Astrocyte (in vitro differentiated cells and primary cell): ENCODE data around the gene RHBDD2. TPM values are rescaled to one million over a fixed set of nuclear protein-coding genes. Genes with fewer than 3 reads are reported as not detected.
"Not testable (repeated sequence)": the region's sequence is repeated elsewhere in the genome, so short reads cannot be mapped to it uniquely, and the experiment has no call there.

Experiments used
- DNase-seq: peaks from one replicate; pipeline ENCODE4 v3.0.0-alpha.2; 2010; ENCODE audit warnings: low read depth
- FAIRE-seq: peaks from 2 replicates; lab custom pipeline; 2011; peaks lifted over from hg19 to GRCh38; lab: Jason Lieb, UNC
- H2AFZ ChIP-seq: 2 replicates; pipeline ENCODE4 v1.6.0; 2012; ENCODE audit warnings: low read depth, low read length, inconsistent platforms
- H3K27ac ChIP-seq: 2 replicates; pipeline ENCODE4 v1.5.1; 2011; ENCODE audit warnings: low read depth, low read length, inconsistent platforms
- H3K27me3 ChIP-seq: 2 replicates; pipeline ENCODE4 v1.6.0; 2011; ENCODE audit warnings: low read length, inconsistent platforms; ENCODE audit not compliant: insufficient read depth
- H3K36me3 ChIP-seq: 2 replicates; pipeline ENCODE4 v1.5.1; 2011; ENCODE audit warnings: low read length, inconsistent platforms; ENCODE audit not compliant: insufficient read depth
- H3K4me1 ChIP-seq: 2 replicates; pipeline ENCODE4 v1.5.1; 2011; ENCODE audit warnings: low read length, inconsistent platforms; ENCODE audit not compliant: insufficient read depth
- H3K4me2 ChIP-seq: 2 replicates; pipeline ENCODE4 v1.6.0; 2012; ENCODE audit warnings: low read length, inconsistent platforms
- H3K4me3 ChIP-seq: 2 replicates; pipeline ENCODE4 v1.5.1; 2011; ENCODE audit warnings: low read depth, mild to moderate bottlenecking, low read length, inconsistent platforms; ENCODE audit not compliant: insufficient read depth
- H3K79me2 ChIP-seq: 2 replicates; pipeline ENCODE4 v1.6.0; 2012; ENCODE audit warnings: mild to moderate bottlenecking, low read length, inconsistent platforms; ENCODE audit not compliant: insufficient read depth
- H3K9ac ChIP-seq: 2 replicates; pipeline ENCODE4 v1.6.0; 2012; ENCODE audit warnings: mild to moderate bottlenecking, low read length, inconsistent platforms
- H3K9me3 ChIP-seq: 2 replicates; pipeline ENCODE4 v1.5.1; 2012; ENCODE audit warnings: low read depth, mild to moderate bottlenecking, low read length, inconsistent platforms; ENCODE audit not compliant: insufficient read depth
- H4K20me1 ChIP-seq: 2 replicates; pipeline ENCODE4 v1.6.0; 2012; ENCODE audit warnings: low read length, inconsistent platforms; ENCODE audit not compliant: insufficient read depth
- H3K27ac Mint-ChIP-seq: one replicate; pipeline ENCODE4 v1.8.0; 2021; ENCODE audit warnings: mild to moderate bottlenecking, mixed read lengths; ENCODE audit not compliant: unreplicated experiment
- H3K27me3 Mint-ChIP-seq: one replicate; pipeline ENCODE4 v1.8.0; 2021; ENCODE audit warnings: low read depth, mixed read lengths; ENCODE audit not compliant: unreplicated experiment
- H3K36me3 Mint-ChIP-seq: one replicate; pipeline ENCODE4 v1.8.0; 2021; ENCODE audit warnings: low read depth, mixed read lengths; ENCODE audit not compliant: unreplicated experiment
- H3K4me1 Mint-ChIP-seq: one replicate; pipeline ENCODE4 v1.8.0; 2021; ENCODE audit warnings: low read depth, mixed read lengths; ENCODE audit not compliant: unreplicated experiment
- H3K4me3 Mint-ChIP-seq: one replicate; pipeline ENCODE4 v1.8.0; 2021; ENCODE audit warnings: mild to moderate bottlenecking, moderate library complexity, mixed read lengths; ENCODE audit not compliant: unreplicated experiment
- H3K9me3 Mint-ChIP-seq: one replicate; pipeline ENCODE4 v1.8.0; 2021; ENCODE audit warnings: mild to moderate bottlenecking, mixed read lengths; ENCODE audit not compliant: unreplicated experiment
- CTCF ChIP-seq: IDR thresholded peaks from 2 replicates; pipeline ENCODE4 v1.5.1; 2011; ENCODE audit warnings: low read depth, mild to moderate bottlenecking, inconsistent platforms, low read length, moderate library complexity; ENCODE audit not compliant: insufficient read depth
- EZH2 ChIP-seq: IDR thresholded peaks from 2 replicates; pipeline ENCODE4 v1.6.1; 2012; ENCODE audit warnings: mild to moderate bottlenecking, low read length, inconsistent platforms; ENCODE audit not compliant: insufficient read depth
- total RNA-seq: library from RNA; stranded (reverse); gene quantifications from 2 replicates; pipeline ENCODE4 v1.2.1, GENCODE V29; 2021

RHBDD2 gene
- total RNA-seq, 1 donor from 2014 or later: 55.0 TPM

- Histone ChIP-seq H3K36me3 (no peaks in the 10 kb centered on the region), H3K27me3 (no peaks in the 10 kb centered on the region)
These were observed 29.3 kb upstream of the RHBDD2 start for GRCh38 chr7:75849573-75849972.

GRCh38 chr7:75850235-75850634 lies 28.6 kb upstream of the RHBDD2 start:
- Mint-ChIP-seq H3K27ac (no peak overlapping the region), H3K4me3 (no peak overlapping the region), H3K4me1 (no peaks in the 10 kb centered on the region), H3K9me3 (peaks cover 6% of the 10 kb centered on the region), H3K27me3 (peaks cover 16% of the 10 kb centered on the region), H3K36me3 (no peaks in the 10 kb centered on the region)
- Histone ChIP-seq H3K9ac (no peak overlapping the region), H2AFZ (no peak overlapping the region), H3K9me3 (no peaks in the 10 kb centered on the region), H3K79me2 (no peaks in the 10 kb centered on the region), H3K4me1 (no peaks in the 10 kb centered on the region), H3K27me3 (no peaks in the 10 kb centered on the region), H3K36me3 (no peaks in the 10 kb centered on the region), H3K4me2 (no peak overlapping the region), H3K4me3 (no peak overlapping the region), H3K27ac (no peak overlapping the region), H4K20me1 (no peaks in the 10 kb centered on the region)
- DNase-seq: no peak
- TF ChIP-seq EZH2: no peak
- no peak for TF ChIP-seq CTCF
- no peak for FAIRE-seq

More at GRCh38 chr7:75849573-75849972, 29.3 kb upstream of the RHBDD2 start:
- Mint-ChIP-seq H3K27ac (no peak overlapping the region), H3K36me3 (no peaks in the 10 kb centered on the region), H3K4me1 (no peaks in the 10 kb centered on the region), H3K4me3 (no peak overlapping the region), H3K9me3 (peaks cover 6% of the 10 kb centered on the region), H3K27me3 (peaks cover 16% of the 10 kb centered on the region)
- no peak overlapping the region for H3K9ac ChIP-seq
- no peak for TF ChIP-seq EZH2
- no peak for TF ChIP-seq CTCF
- H3K4me3 ChIP-seq: no peak overlapping the region
- no peaks in the 10 kb centered on the region for H3K9me3 ChIP-seq
- no peak overlapping the region for H3K27ac ChIP-seq
- H2AFZ ChIP-seq: no peak overlapping the region
- no peaks in the 10 kb centered on the region for H3K4me1 ChIP-seq
- H3K79me2 ChIP-seq: no peaks in the 10 kb centered on the region
- FAIRE-seq (no peak), DNase-seq (no peak)
- no peak overlapping the region for H3K4me2 ChIP-seq
- H4K20me1 ChIP-seq: no peaks in the 10 kb centered on the region

- Histone ChIP-seq H3K4me2 (no peak overlapping the region), H2AFZ (no peak overlapping the region), H3K4me1 (no peaks in the 10 kb centered on the region), H3K27ac (no peak overlapping the region), H3K79me2 (no peaks in the 10 kb centered on the region), H3K9me3 (no peaks in the 10 kb centered on the region), H3K4me3 (no peak overlapping the region), H3K9ac (no peak overlapping the region), H3K27me3 (no peaks in the 10 kb centered on the region), H3K36me3 (no peaks in the 10 kb centered on the region), H4K20me1 (no peaks in the 10 kb centered on the region)
- Mint-ChIP-seq H3K4me3 (no peak overlapping the region), H3K4me1 (no peaks in the 10 kb centered on the region), H3K27me3 (peaks cover 8% of the 10 kb centered on the region), H3K27ac (peak overlapping the region; percentile 80), H3K9me3 (peaks cover 4% of the 10 kb centered on the region), H3K36me3 (no peaks in the 10 kb centered on the region)
- FAIRE-seq (no peak), DNase-seq (peak; percentile 63)
- TF ChIP-seq CTCF (no peak), EZH2 (no peak)
These were observed 24.6 kb upstream of the RHBDD2 start for GRCh38 chr7:75854233-75854632.

- not testable (repeated sequence) for H2AFZ ChIP-seq, H3K9me3 ChIP-seq, H3K36me3 ChIP-seq, H3K4me1 ChIP-seq, H3K79me2 ChIP-seq, H3K27me3 ChIP-seq, H4K20me1 ChIP-seq, H3K27ac Mint-ChIP-seq, H3K4me3 Mint-ChIP-seq, H3K9me3 Mint-ChIP-seq, H3K4me3 ChIP-seq, H3K4me1 Mint-ChIP-seq, H3K27ac ChIP-seq, FAIRE-seq, H3K27me3 Mint-ChIP-seq, DNase-seq, H3K9ac ChIP-seq, H3K36me3 Mint-ChIP-seq, H3K4me2 ChIP-seq
These were observed 24.0 kb upstream of the RHBDD2 start for GRCh38 chr7:75854813-75855345.
